Measurements from ENCODE around the gene DDX39A.

DNA sequence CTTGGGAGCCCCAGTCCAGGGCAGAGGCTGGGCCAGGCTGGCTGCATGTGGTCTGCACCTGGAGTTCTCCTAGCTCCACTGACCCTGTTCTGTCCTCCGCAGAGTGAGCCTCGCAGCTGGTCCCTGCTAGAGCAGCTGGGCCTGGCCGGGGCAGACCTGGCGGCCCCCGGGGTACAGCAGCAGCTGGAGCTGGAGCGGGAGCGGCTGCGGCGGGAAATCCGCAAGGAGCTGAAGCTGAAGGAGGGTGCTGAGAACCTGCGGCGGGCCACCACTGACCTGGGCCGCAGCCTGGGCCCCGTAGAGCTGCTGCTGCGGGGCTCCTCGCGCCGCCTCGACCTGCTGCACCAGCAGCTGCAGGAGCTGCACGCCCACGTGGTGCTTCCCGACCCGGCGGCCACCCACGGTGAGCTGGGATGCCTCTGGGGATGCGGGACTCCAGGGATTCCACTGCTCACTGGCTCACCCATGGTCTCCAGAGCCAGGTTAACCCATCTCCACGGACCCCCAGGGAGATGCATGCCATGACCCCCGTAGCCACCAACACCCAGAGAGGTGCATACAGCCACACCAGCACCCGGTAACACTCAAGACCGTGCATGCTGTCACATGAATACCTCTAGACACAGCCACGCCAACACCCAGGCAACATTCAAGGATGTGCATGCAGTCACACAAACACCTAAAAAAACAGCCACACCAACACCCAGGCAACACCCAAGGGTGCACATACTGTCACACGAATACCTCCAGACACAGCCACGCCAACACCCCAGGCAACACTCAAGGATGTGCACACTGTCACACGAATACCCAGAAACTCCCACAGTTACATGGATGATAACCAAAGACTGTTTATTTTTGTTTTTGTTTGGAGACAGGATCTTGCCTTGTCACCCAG lies 22.1 kb upstream of the DDX39A start:
- no peak for TF ChIP-seq RAD21 (conservative IDR thresholded peaks at IDR 0.05 in 1 of 2, IDR thresholded peaks at IDR 0.05 in 1 of 2)
- TF ChIP-seq, protein P1, sequence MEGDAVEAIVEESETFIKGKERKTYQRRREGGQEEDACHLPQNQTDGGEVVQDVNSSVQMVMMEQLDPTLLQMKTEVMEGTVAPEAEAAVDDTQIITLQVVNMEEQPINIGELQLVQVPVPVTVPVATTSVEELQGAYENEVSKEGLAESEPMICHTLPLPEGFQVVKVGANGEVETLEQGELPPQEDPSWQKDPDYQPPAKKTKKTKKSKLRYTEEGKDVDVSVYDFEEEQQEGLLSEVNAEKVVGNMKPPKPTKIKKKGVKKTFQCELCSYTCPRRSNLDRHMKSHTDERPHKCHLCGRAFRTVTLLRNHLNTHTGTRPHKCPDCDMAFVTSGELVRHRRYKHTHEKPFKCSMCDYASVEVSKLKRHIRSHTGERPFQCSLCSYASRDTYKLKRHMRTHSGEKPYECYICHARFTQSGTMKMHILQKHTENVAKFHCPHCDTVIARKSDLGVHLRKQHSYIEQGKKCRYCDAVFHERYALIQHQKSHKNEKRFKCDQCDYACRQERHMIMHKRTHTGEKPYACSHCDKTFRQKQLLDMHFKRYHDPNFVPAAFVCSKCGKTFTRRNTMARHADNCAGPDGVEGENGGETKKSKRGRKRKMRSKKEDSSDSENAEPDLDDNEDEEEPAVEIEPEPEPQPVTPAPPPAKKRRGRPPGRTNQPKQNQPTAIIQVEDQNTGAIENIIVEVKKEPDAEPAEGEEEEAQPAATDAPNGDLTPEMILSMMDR (IDR thresholded peaks at IDR 0.05) = no peak
- no peak for TF ChIP-seq EHMT2 (IDR thresholded peaks at IDR 0.05; ENCODE audit: low read depth)
- TF ChIP-seq, protein P2, sequence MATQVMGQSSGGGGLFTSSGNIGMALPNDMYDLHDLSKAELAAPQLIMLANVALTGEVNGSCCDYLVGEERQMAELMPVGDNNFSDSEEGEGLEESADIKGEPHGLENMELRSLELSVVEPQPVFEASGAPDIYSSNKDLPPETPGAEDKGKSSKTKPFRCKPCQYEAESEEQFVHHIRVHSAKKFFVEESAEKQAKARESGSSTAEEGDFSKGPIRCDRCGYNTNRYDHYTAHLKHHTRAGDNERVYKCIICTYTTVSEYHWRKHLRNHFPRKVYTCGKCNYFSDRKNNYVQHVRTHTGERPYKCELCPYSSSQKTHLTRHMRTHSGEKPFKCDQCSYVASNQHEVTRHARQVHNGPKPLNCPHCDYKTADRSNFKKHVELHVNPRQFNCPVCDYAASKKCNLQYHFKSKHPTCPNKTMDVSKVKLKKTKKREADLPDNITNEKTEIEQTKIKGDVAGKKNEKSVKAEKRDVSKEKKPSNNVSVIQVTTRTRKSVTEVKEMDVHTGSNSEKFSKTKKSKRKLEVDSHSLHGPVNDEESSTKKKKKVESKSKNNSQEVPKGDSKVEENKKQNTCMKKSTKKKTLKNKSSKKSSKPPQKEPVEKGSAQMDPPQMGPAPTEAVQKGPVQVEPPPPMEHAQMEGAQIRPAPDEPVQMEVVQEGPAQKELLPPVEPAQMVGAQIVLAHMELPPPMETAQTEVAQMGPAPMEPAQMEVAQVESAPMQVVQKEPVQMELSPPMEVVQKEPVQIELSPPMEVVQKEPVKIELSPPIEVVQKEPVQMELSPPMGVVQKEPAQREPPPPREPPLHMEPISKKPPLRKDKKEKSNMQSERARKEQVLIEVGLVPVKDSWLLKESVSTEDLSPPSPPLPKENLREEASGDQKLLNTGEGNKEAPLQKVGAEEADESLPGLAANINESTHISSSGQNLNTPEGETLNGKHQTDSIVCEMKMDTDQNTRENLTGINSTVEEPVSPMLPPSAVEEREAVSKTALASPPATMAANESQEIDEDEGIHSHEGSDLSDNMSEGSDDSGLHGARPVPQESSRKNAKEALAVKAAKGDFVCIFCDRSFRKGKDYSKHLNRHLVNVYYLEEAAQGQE (IDR thresholded peaks at IDR 0.05) = no peak
- TF ChIP-seq ZSCAN20 (CRISPR knock-in tag; IDR thresholded peaks at IDR 0.05) = no peak
- no peak for TF ChIP-seq MAZ (IDR thresholded peaks at IDR 0.05; ENCODE audit: borderline replicate concordance, low read depth, low read length)
- no peak for TF ChIP-seq RFX5 (IDR thresholded peaks at IDR 0.05)
